NCI-H1092 (cell line): ENCODE results near the gene SEMA4F.

Experiments
- DNase-seq: peaks from one replicate; lab custom pipeline; 2025; lab: John Stamatoyannopoulos, UW

The SEMA4F gene

GRCh38 chr2:74706741-74707140 lies 52.7 kb downstream of the SEMA4F start:
- DNase-seq = no peak

- DNase-seq = no peak
Observed at GRCh38 chr2:74707837-74708236, 53.8 kb downstream of the SEMA4F start.

- DNase-seq = no peak
Observed at GRCh38 chr2:74708296-74708695, 54.2 kb downstream of the SEMA4F start.

GRCh38 chr2:74708883-74709282 lies 54.8 kb downstream of the SEMA4F start:
- DNase-seq = no peak

- DNase-seq = no peak
Observed at GRCh38 chr2:74712223-74713053, 58.4 kb downstream of the SEMA4F start.

GRCh38 chr2:74714691-74715080 lies 60.6 kb downstream of the SEMA4F start:
- no peak for DNase-seq

- peak; percentile 33 for DNase-seq
Observed at GRCh38 chr2:74715081-74715791, 61.2 kb downstream of the SEMA4F start.

- no peak for DNase-seq
Observed at GRCh38 chr2:74715880-74716279, 61.8 kb downstream of the SEMA4F start.

GRCh38 chr2:74719066-74719465 lies 65.0 kb downstream of the SEMA4F start:
- DNase-seq = no peak

GRCh38 chr2:74721316-74721715 lies 67.3 kb downstream of the SEMA4F start:
- no peak for DNase-seq

GRCh38 chr2:74724496-74724895 lies 70.4 kb downstream of the SEMA4F start:
- no peak for DNase-seq

GRCh38 chr2:74725287-74725686 lies 71.2 kb downstream of the SEMA4F start:
- DNase-seq = no peak

- no peak for DNase-seq
Observed at GRCh38 chr2:74728842-74729241, 74.8 kb downstream of the SEMA4F start.

- no peak for DNase-seq
Observed at GRCh38 chr2:74730530-74730929, 76.5 kb downstream of the SEMA4F start.
